ENCODE measurements around the gene HSPB7. TPM values are rescaled to one million over a fixed set of nuclear protein-coding genes. Genes with fewer than 3 reads are reported as not detected.
"Not testable (repeated sequence)": the region's sequence is repeated elsewhere in the genome, so short reads cannot be mapped to it uniquely, and the experiment has no call there.

The HSPB7 gene
- total RNA-seq, 3 donors from 2014 or later, result 1.5 to 78.0 (median 13.0) TPM

- Histone ChIP-seq H3K4me1 (ENCODE audit: low read depth) (no peaks in the 10 kb centered on the region), H3K4me3 (no peak overlapping the region), H3K9me3 (no peaks in the 10 kb centered on the region), H3K36me3 (ENCODE audit: low read depth) (no peaks in the 10 kb centered on the region)
- ATAC-seq, result no peak
- intact Hi-C loops (cut with DNase I, micrococcal nuclease), result no loop called here
- DNase-seq, result no peak
- no peak for TF ChIP-seq CTCF (IDR thresholded peaks at IDR 0.05)
These were observed 36.2 kb downstream of the HSPB7 start for GRCh38 chr1:15981679-15982078.

- peaks cover 13% of the 10 kb centered on the region for H3K4me1 ChIP-seq (ENCODE audit: low read depth)
- ATAC-seq; DNase-seq; H3K9me3 ChIP-seq; H3K36me3 ChIP-seq (ENCODE audit: low read depth); intact Hi-C loops (cut with DNase I, micrococcal nuclease); H3K4me3 ChIP-seq: not testable (repeated sequence)
These were observed 39.9 kb downstream of the HSPB7 start for GRCh38 chr1:15977947-15978346.

GRCh38 chr1:15975805-15976680, 41.8 kb downstream of the HSPB7 start, which contains the start of gene ZBTB17:
Gene ZBTB17, minus strand, starts transcription at chr1:15976101. Its CDS starts 27,606 bp downstream, at chr1:15948495.
- no peak for TF ChIP-seq CTCF (IDR thresholded peaks at IDR 0.05)
- no peaks in the 10 kb centered on the region for H3K36me3 ChIP-seq (ENCODE audit: low read depth)
- DNase-seq (peak; percentile 95 to 96 (median 96)), ATAC-seq (peak; percentile 99)
- intact Hi-C loops (cut with DNase I, micrococcal nuclease), result no loop called here
- peak within 1 kb of the TSS; percentile 61 for H3K4me3 ChIP-seq
- H3K9me3 ChIP-seq, result no peaks in the 10 kb centered on the region
- peaks cover 13% of the 10 kb centered on the region for H3K4me1 ChIP-seq (ENCODE audit: low read depth)

GRCh38 chr1:15975358-15975804, 42.5 kb downstream of the HSPB7 start:
- peak overlapping the region; percentile 61 for H3K4me3 ChIP-seq
- H3K9me3 ChIP-seq, result no peaks in the 10 kb centered on the region
- DNase-seq, result peak in 2 of 3 donors; percentile 70 to 75
- ATAC-seq, result peak; percentile 79
- intact Hi-C loops (cut with DNase I, micrococcal nuclease), result no loop called here
- H3K4me1 ChIP-seq (ENCODE audit: low read depth), result peaks cover 13% of the 10 kb centered on the region
- no peaks in the 10 kb centered on the region for H3K36me3 ChIP-seq (ENCODE audit: low read depth)
- no peak for TF ChIP-seq CTCF (IDR thresholded peaks at IDR 0.05)

- no peaks in the 10 kb centered on the region for H3K36me3 ChIP-seq (ENCODE audit: low read depth)
- no peaks in the 10 kb centered on the region for H3K9me3 ChIP-seq
- no peak for TF ChIP-seq CTCF (IDR thresholded peaks at IDR 0.05)
- no peak for ATAC-seq
- intact Hi-C loops (cut with DNase I, micrococcal nuclease), result no loop called here
- peaks cover 13% of the 10 kb centered on the region for H3K4me1 ChIP-seq (ENCODE audit: low read depth)
- no peak for DNase-seq
- H3K4me3 ChIP-seq, result no peak overlapping the region
These were observed 43.0 kb downstream of the HSPB7 start for GRCh38 chr1:15974855-15975254.

GRCh38 chr1:15973772-15974171, 44.1 kb downstream of the HSPB7 start:
- Histone ChIP-seq H3K9me3 (no peaks in the 10 kb centered on the region), H3K4me1 (ENCODE audit: low read depth) (peaks cover 13% of the 10 kb centered on the region), H3K36me3 (ENCODE audit: low read depth) (no peaks in the 10 kb centered on the region), H3K4me3 (no peak overlapping the region)
- ATAC-seq (no peak), DNase-seq (no peak)
- intact Hi-C loops (cut with DNase I, micrococcal nuclease), result no loop called here
- no peak for TF ChIP-seq CTCF (IDR thresholded peaks at IDR 0.05)
